HEK293 (cell line): ENCODE measurements around the gene DIP2C.

Experiments
- SETDB1 ChIP-seq: IDR thresholded peaks from one replicate; pipeline ENCODE4 v1.6.1; 2017; ENCODE audit warnings: mild to moderate bottlenecking, low read length, moderate library complexity, mixed read lengths; ENCODE audit not compliant: insufficient read length
- SP7 ChIP-seq: fragments of 450-650 bp; formaldehyde crosslinking; IDR thresholded peaks from 2 replicates; pipeline ENCODE4 v1.5.1; 2016; ENCODE audit warnings: missing biosample characterization, missing genetic modification characterization
- YY1 ChIP-seq: fragments of 450-650 bp; formaldehyde crosslinking; IDR thresholded peaks from 2 replicates; pipeline ENCODE4 v1.5.1; 2018; ENCODE audit warnings: missing biosample characterization, missing genetic modification characterization
- ZNF121 ChIP-seq: fragments of 450-650 bp; formaldehyde crosslinking; IDR thresholded peaks from 2 replicates; pipeline ENCODE4 v1.5.1; 2016; ENCODE audit warnings: missing biosample characterization, missing genetic modification characterization
- ZNF132 ChIP-seq: fragments of 450-650 bp; formaldehyde crosslinking; IDR thresholded peaks from 2 replicates; pipeline ENCODE4 v1.5.1; 2017; ENCODE audit warnings: missing biosample characterization, missing genetic modification characterization, borderline replicate concordance
- ZNF433 ChIP-seq: fragments of 450-650 bp; formaldehyde crosslinking; IDR thresholded peaks from 2 replicates; pipeline ENCODE4 v1.5.1; 2016; ENCODE audit warnings: missing biosample characterization, missing genetic modification characterization, low read depth
- TF ChIP-seq, protein P1 (sequence below): fragments of 450-650 bp; formaldehyde crosslinking; IDR thresholded peaks from 2 replicates; pipeline ENCODE4 v1.5.1; 2016; ENCODE audit warnings: missing biosample characterization, missing genetic modification characterization
- TF ChIP-seq, protein P2 (sequence below): fragments of 450-650 bp; formaldehyde crosslinking; IDR thresholded peaks from 2 replicates; pipeline ENCODE4 v1.5.1; 2016; ENCODE audit warnings: missing biosample characterization, missing genetic modification characterization
- TF ChIP-seq, protein P3 (sequence below): fragments of 450-650 bp; formaldehyde crosslinking; IDR thresholded peaks from 2 replicates; pipeline ENCODE4 v1.5.1; 2016; ENCODE audit warnings: missing biosample characterization, missing genetic modification characterization
- TF ChIP-seq, protein P4 (sequence below): fragments of 450-650 bp; formaldehyde crosslinking; IDR thresholded peaks from 2 replicates; pipeline ENCODE4 v1.5.1; 2016; ENCODE audit warnings: missing biosample characterization, missing genetic modification characterization, low read depth
- TF ChIP-seq, protein P5 (sequence below): fragments of 450-650 bp; formaldehyde crosslinking; IDR thresholded peaks from 2 replicates; pipeline ENCODE4 v1.5.1; 2016; ENCODE audit warnings: missing biosample characterization, missing genetic modification characterization

DNA sequence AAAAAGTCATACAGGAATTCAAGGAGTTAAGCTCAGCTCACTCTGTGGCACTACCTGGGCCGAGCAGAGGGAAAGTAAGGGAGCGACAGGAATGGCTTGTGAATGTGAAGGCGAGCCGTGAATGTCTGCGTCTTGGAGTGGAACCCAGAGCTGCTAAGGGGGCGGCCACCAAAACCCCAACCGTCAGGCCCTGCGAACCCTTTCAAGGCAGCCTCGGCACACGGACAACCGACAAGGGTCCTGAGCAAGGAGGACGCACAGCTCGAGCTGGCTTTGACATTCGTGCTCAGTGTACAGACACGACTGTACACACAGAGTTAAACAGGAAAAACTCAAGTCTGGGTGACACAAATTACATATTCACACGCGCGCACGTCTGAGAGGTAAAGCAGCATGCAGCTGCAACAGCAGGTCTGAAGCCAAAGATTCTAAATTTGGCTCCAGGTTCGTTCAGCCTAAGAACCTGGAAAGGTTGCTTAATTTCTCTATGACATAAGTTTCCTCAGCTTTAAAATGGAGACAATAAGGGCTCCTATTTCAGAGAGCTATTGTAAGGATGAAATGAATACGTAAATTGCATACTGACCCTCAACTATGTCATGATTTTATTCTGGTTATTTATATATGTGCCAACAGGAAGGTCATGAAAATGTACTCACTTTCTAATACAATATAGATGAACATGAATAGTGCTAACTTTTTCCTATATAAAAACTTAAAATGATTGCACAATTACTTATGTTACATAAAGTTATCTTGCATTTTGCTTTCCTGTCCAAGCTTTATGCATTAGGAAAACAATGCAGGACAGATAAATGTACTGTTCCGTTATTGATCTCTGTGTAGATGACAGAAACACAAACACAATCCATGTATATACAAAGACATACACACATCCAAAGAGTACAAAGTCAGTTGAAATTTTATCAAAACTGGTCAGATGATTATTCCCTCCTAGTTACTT is 361.3 kb downstream of the DIP2C start:
- TF ChIP-seq, protein P1, sequence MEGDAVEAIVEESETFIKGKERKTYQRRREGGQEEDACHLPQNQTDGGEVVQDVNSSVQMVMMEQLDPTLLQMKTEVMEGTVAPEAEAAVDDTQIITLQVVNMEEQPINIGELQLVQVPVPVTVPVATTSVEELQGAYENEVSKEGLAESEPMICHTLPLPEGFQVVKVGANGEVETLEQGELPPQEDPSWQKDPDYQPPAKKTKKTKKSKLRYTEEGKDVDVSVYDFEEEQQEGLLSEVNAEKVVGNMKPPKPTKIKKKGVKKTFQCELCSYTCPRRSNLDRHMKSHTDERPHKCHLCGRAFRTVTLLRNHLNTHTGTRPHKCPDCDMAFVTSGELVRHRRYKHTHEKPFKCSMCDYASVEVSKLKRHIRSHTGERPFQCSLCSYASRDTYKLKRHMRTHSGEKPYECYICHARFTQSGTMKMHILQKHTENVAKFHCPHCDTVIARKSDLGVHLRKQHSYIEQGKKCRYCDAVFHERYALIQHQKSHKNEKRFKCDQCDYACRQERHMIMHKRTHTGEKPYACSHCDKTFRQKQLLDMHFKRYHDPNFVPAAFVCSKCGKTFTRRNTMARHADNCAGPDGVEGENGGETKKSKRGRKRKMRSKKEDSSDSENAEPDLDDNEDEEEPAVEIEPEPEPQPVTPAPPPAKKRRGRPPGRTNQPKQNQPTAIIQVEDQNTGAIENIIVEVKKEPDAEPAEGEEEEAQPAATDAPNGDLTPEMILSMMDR, result no peak
- no peak for TF ChIP-seq ZNF433 (tag by site-specific recombination)
- TF ChIP-seq SP7 (tag by site-specific recombination), result no peak
- TF ChIP-seq, protein P2, sequence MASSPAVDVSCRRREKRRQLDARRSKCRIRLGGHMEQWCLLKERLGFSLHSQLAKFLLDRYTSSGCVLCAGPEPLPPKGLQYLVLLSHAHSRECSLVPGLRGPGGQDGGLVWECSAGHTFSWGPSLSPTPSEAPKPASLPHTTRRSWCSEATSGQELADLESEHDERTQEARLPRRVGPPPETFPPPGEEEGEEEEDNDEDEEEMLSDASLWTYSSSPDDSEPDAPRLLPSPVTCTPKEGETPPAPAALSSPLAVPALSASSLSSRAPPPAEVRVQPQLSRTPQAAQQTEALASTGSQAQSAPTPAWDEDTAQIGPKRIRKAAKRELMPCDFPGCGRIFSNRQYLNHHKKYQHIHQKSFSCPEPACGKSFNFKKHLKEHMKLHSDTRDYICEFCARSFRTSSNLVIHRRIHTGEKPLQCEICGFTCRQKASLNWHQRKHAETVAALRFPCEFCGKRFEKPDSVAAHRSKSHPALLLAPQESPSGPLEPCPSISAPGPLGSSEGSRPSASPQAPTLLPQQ, result no peak
- TF ChIP-seq ZNF132 (tag by site-specific recombination), result no peak
- no peak for TF ChIP-seq SETDB1
- TF ChIP-seq ZNF121 (tag by site-specific recombination), result no peak
- TF ChIP-seq YY1 (tag by site-specific recombination), result no peak
- TF ChIP-seq, protein P3, sequence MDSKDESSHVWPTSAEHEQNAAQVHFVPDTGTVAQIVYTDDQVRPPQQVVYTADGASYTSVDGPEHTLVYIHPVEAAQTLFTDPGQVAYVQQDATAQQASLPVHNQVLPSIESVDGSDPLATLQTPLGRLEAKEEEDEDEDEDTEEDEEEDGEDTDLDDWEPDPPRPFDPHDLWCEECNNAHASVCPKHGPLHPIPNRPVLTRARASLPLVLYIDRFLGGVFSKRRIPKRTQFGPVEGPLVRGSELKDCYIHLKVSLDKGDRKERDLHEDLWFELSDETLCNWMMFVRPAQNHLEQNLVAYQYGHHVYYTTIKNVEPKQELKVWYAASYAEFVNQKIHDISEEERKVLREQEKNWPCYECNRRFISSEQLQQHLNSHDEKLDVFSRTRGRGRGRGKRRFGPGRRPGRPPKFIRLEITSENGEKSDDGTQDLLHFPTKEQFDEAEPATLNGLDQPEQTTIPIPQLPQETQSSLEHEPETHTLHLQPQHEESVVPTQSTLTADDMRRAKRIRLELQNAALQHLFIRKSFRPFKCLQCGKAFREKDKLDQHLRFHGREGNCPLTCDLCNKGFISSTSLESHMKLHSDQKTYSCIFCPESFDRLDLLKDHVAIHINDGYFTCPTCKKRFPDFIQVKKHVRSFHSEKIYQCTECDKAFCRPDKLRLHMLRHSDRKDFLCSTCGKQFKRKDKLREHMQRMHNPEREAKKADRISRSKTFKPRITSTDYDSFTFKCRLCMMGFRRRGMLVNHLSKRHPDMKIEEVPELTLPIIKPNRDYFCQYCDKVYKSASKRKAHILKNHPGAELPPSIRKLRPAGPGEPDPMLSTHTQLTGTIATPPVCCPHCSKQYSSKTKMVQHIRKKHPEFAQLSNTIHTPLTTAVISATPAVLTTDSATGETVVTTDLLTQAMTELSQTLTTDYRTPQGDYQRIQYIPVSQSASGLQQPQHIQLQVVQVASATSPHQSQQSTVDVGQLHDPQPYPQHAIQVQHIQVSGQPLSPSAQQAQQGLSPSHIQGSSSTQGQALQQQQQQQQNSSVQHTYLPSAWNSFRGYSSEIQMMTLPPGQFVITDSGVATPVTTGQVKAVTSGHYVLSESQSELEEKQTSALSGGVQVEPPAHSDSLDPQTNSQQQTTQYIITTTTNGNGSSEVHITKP (tag by site-specific recombination), result no peak
- TF ChIP-seq, protein P4, sequence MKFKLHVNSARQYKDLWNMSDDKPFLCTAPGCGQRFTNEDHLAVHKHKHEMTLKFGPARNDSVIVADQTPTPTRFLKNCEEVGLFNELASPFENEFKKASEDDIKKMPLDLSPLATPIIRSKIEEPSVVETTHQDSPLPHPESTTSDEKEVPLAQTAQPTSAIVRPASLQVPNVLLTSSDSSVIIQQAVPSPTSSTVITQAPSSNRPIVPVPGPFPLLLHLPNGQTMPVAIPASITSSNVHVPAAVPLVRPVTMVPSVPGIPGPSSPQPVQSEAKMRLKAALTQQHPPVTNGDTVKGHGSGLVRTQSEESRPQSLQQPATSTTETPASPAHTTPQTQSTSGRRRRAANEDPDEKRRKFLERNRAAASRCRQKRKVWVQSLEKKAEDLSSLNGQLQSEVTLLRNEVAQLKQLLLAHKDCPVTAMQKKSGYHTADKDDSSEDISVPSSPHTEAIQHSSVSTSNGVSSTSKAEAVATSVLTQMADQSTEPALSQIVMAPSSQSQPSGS (tag by site-specific recombination), result no peak
- TF ChIP-seq, protein P5, sequence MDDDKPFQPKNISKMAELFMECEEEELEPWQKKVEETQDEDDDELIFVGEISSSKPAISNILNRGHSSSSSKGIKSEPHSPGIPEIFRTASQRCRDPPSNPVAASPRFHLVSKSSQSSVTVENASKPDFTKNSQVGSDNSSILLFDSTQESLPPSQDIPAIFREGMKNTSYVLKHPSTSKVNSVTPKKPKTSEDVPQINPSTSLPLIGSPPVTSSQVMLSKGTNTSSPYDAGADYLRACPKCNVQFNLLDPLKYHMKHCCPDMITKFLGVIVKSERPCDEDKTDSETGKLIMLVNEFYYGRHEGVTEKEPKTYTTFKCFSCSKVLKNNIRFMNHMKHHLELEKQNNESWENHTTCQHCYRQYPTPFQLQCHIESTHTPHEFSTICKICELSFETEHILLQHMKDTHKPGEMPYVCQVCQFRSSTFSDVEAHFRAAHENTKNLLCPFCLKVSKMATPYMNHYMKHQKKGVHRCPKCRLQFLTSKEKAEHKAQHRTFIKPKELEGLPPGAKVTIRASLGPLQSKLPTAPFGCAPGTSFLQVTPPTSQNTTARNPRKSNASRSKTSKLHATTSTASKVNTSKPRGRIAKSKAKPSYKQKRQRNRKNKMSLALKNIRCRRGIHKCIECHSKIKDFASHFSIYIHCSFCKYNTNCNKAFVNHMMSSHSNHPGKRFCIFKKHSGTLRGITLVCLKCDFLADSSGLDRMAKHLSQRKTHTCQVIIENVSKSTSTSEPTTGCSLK (tag by site-specific recombination), result no peak
